ENCODE measurements around the gene NAALAD2. TPM values are rescaled to one million over a fixed set of nuclear protein-coding genes. Genes with fewer than 3 reads are reported as not detected.

NAALAD2 gene
- total RNA-seq, 1 experiment from 2014 or later: 3.9 TPM

GRCh38 chr11:90189011-90189410 is 54.5 kb downstream of the NAALAD2 start:
- intact Hi-C loops (cut with micrococcal nuclease; ENCODE audit: unreplicated experiment): no loop called here
- no peak for DNase-seq (ENCODE audit: low spot score)
- BruUV-seq (replicated peaks): no TSS peak
- Histone ChIP-seq H3K4me1 (ENCODE audit: insufficient read depth, low read length, poor library complexity, severe bottlenecking) (no peaks in the 10 kb centered on the region), H3K27ac (ENCODE audit: low read depth, low read length, poor library complexity, severe bottlenecking) (no peak overlapping the region), H3K4me3 (ENCODE audit: low read depth, low read length, poor library complexity, severe bottlenecking) (no peak overlapping the region), H3K9me3 (ENCODE audit: low read depth, low read length, poor library complexity, severe bottlenecking) (no peaks in the 10 kb centered on the region), H3K36me3 (ENCODE audit: insufficient read depth, low read length, poor library complexity, severe bottlenecking) (no peaks in the 10 kb centered on the region), H3K27me3 (replicated peaks; ENCODE audit: insufficient read depth, low read depth, low read length, poor library complexity) (no peaks in the 10 kb centered on the region)
- POLR2A ChIA-PET (ENCODE audit: low non-redundant PET): no interaction called here
- CTCF ChIA-PET: no interaction called here
- TF ChIP-seq EZH2 (IDR thresholded peaks at IDR 0.05; ENCODE audit: borderline replicate concordance, low read depth, low read length, poor library complexity, severe bottlenecking): no peak
- TF ChIP-seq CTCF (conservative IDR thresholded peaks at IDR 0.05; ENCODE audit: low read depth, low read length): no peak

DNA sequence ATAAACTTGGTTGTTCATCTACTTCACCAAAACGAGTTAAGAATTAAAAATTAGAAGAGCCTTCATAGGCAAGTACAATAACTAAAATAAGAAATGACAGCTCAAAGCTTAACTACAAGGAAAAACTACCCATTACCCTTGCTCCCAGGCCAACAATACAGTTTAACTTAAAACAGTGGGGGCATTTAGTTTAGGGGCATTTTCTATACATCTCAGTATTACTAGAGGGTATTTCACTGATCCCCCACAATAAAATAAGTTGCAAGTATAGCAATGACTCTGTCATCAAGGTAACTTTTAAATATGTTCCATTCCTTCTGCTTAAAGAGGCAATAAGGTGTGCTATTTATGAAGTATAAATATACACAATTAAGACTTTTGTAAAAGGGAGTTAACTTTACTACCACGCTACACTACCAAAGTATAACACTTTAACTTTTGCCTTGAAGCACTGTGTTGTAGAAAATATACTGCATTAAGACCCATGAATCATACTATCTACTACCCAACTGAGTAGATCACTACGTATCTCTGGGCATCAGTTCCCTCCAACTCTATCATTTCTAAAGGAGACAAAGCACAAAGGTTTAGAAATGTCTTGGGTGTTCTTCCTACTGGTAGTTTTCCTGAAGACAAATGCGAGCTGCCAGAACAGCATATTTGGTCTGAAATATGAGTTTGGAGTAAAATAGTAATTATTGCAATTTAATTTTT is 58.6 kb downstream of the NAALAD2 start:
- no peak for TF ChIP-seq CTCF (conservative IDR thresholded peaks at IDR 0.05; ENCODE audit: low read depth, low read length)
- no peak for TF ChIP-seq EZH2 (IDR thresholded peaks at IDR 0.05; ENCODE audit: borderline replicate concordance, low read depth, low read length, poor library complexity, severe bottlenecking)
- Histone ChIP-seq H3K36me3 (ENCODE audit: insufficient read depth, low read length, poor library complexity, severe bottlenecking) (peaks cover 5% of the 10 kb centered on the region), H3K27ac (ENCODE audit: low read depth, low read length, poor library complexity, severe bottlenecking) (no peak overlapping the region), H3K4me1 (ENCODE audit: insufficient read depth, low read length, poor library complexity, severe bottlenecking) (no peaks in the 10 kb centered on the region), H3K4me3 (ENCODE audit: low read depth, low read length, poor library complexity, severe bottlenecking) (no peak overlapping the region), H3K27me3 (replicated peaks; ENCODE audit: insufficient read depth, low read depth, low read length, poor library complexity) (no peaks in the 10 kb centered on the region), H3K9me3 (ENCODE audit: low read depth, low read length, poor library complexity, severe bottlenecking) (no peaks in the 10 kb centered on the region)
- POLR2A ChIA-PET (ENCODE audit: low non-redundant PET): interaction anchor here (0.6 kb wide), 1 partner anchor 297 kb away, joined by 3 read pairs; no protein-coding TSS in a partner anchor
- BruUV-seq (replicated peaks): no TSS peak
- CTCF ChIA-PET: no interaction called here
- no peak for DNase-seq (ENCODE audit: low spot score)
- intact Hi-C loops (cut with micrococcal nuclease; ENCODE audit: unreplicated experiment): no loop called here

DNA sequence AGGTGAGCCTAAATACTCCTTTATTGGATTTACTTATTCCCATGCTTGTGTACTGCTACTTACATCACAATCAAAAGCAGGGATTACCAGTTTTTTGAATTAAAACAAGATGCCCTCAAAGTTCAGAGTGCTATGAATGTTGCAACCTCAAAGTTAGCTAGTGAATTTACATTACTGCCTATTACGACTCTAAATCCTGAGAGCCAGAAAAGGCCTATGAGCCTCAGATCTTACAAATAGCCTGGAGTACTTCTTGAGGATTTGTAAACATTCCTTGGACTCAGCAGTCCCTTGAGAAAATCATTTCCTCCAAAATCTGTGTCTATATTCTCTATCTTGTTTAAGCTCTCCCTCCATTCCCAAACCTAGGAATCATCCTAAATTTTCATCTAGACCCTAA is 62.9 kb downstream of the NAALAD2 start:
- no TSS peak for BruUV-seq (replicated peaks)

More for the DNA sequence above, 62.9 kb downstream of the NAALAD2 start:
- POLR2A ChIA-PET (ENCODE audit: low non-redundant PET): no interaction called here
- no peak for DNase-seq (ENCODE audit: low spot score)
- H3K27ac ChIP-seq (ENCODE audit: low read depth, low read length, poor library complexity, severe bottlenecking): no peak overlapping the region
- H3K4me1 ChIP-seq (ENCODE audit: insufficient read depth, low read length, poor library complexity, severe bottlenecking): peaks cover 2% of the 10 kb centered on the region
- intact Hi-C loops (cut with micrococcal nuclease; ENCODE audit: unreplicated experiment): no loop called here
- no peak overlapping the region for H3K4me3 ChIP-seq (ENCODE audit: low read depth, low read length, poor library complexity, severe bottlenecking)
- H3K36me3 ChIP-seq (ENCODE audit: insufficient read depth, low read length, poor library complexity, severe bottlenecking): peaks cover 40% of the 10 kb centered on the region
- no peaks in the 10 kb centered on the region for H3K9me3 ChIP-seq (ENCODE audit: low read depth, low read length, poor library complexity, severe bottlenecking)
- TF ChIP-seq CTCF (conservative IDR thresholded peaks at IDR 0.05; ENCODE audit: low read depth, low read length) (no peak), EZH2 (IDR thresholded peaks at IDR 0.05; ENCODE audit: borderline replicate concordance, low read depth, low read length, poor library complexity, severe bottlenecking) (no peak)
- no peaks in the 10 kb centered on the region for H3K27me3 ChIP-seq (replicated peaks; ENCODE audit: insufficient read depth, low read depth, low read length, poor library complexity)
- CTCF ChIA-PET: no interaction called here
